Central memory CD8-positive, alpha-beta T cell (primary cell): Measurements from ENCODE around the gene PTPA.

Experiments
- ATAC-seq: fragments of 150-1000 bp; cut with Tn5 transposase; replicated peaks from 2 replicates; pipeline ENCODE4 v1.10.0; 2022; ENCODE audit warnings: mild to moderate bottlenecking, moderate FRiP score, moderate number of reproducible peaks; ENCODE audit not compliant: poor library complexity, severe bottlenecking; ENCODE audit errors: extremely low read depth
- DNase-seq, 2 donors: peaks; one replicate each; pipeline ENCODE4 v3.0.0; 2021; ENCODE audit warnings: low spot score in 2 of 2
- H3K27ac Mint-ChIP-seq: one replicate; pipeline ENCODE4 v1.8.0; 2022; ENCODE audit warnings: low read depth, mild to moderate bottlenecking, moderate library complexity, mixed read lengths
- H3K27me3 Mint-ChIP-seq: one replicate; pipeline ENCODE4 v1.8.0; 2022; ENCODE audit warnings: mixed read lengths
- H3K36me3 Mint-ChIP-seq: one replicate; pipeline ENCODE4 v1.8.0; 2022; ENCODE audit warnings: mild to moderate bottlenecking, moderate library complexity, mixed read lengths; ENCODE audit not compliant: insufficient read depth
- H3K4me1 Mint-ChIP-seq: one replicate; pipeline ENCODE4 v1.8.0; 2022; ENCODE audit warnings: mixed read lengths
- H3K4me3 Mint-ChIP-seq: one replicate; pipeline ENCODE4 v1.8.0; 2022; ENCODE audit warnings: mild to moderate bottlenecking, moderate library complexity, mixed read lengths
- H3K9me3 Mint-ChIP-seq: one replicate; pipeline ENCODE4 v1.8.0; 2022; ENCODE audit warnings: mixed read lengths

The PTPA gene

GRCh38 chr9:129110740-129111527 lies at the start of gene PTPA, which contains the start of gene CRAT:
Gene PTPA, plus strand, starts transcription at chr9:129111415. Its CDS starts 186 bp downstream, at chr9:129111601.
Gene CRAT, minus strand, starts transcription at chr9:129110793. Its CDS starts 284 bp downstream, at chr9:129110509.
- ATAC-seq (peak; percentile 91), DNase-seq (peak; percentile 87 to 89)
- H3K4me3 Mint-ChIP-seq = peak within 1 kb of the TSS; percentile 85
- H3K27me3 Mint-ChIP-seq = no peaks in the 10 kb centered on the region
- H3K36me3 Mint-ChIP-seq = peaks cover 8% of the 10 kb centered on the region
- peak within 1 kb of the TSS; percentile 67 for H3K27ac Mint-ChIP-seq
- H3K4me1 Mint-ChIP-seq = peaks cover 23% of the 10 kb centered on the region
- H3K9me3 Mint-ChIP-seq = no peaks in the 10 kb centered on the region

- DNase-seq (no peak), ATAC-seq (no peak)
- no peaks in the 10 kb centered on the region for H3K27me3 Mint-ChIP-seq
- H3K27ac Mint-ChIP-seq = no peak overlapping the region
- no peaks in the 10 kb centered on the region for H3K4me1 Mint-ChIP-seq
- peaks cover 34% of the 10 kb centered on the region for H3K36me3 Mint-ChIP-seq
- H3K9me3 Mint-ChIP-seq = no peaks in the 10 kb centered on the region
- no peak overlapping the region for H3K4me3 Mint-ChIP-seq
Measured at GRCh38 chr9:129063061-129063460, 48.2 kb upstream of the PTPA start.

GRCh38 chr9:129064499-129064908 lies 46.7 kb upstream of the PTPA start:
- H3K4me1 Mint-ChIP-seq = no peaks in the 10 kb centered on the region
- no peaks in the 10 kb centered on the region for H3K27me3 Mint-ChIP-seq
- no peaks in the 10 kb centered on the region for H3K9me3 Mint-ChIP-seq
- DNase-seq = no peak
- ATAC-seq = no peak
- peaks cover 31% of the 10 kb centered on the region for H3K36me3 Mint-ChIP-seq
- no peak overlapping the region for H3K4me3 Mint-ChIP-seq
- no peak overlapping the region for H3K27ac Mint-ChIP-seq

GRCh38 chr9:129068110-129068509 lies 43.1 kb upstream of the PTPA start:
- Mint-ChIP-seq H3K36me3 (peaks cover 34% of the 10 kb centered on the region), H3K27me3 (no peaks in the 10 kb centered on the region), H3K4me3 (no peak overlapping the region), H3K27ac (peak overlapping the region; percentile 41), H3K4me1 (peaks cover 5% of the 10 kb centered on the region), H3K9me3 (no peaks in the 10 kb centered on the region)
- DNase-seq = no peak
- ATAC-seq = no peak

- Mint-ChIP-seq H3K27me3 (no peaks in the 10 kb centered on the region), H3K4me1 (peaks cover 11% of the 10 kb centered on the region), H3K36me3 (peaks cover 26% of the 10 kb centered on the region), H3K27ac (no peak overlapping the region), H3K4me3 (peak overlapping the region; percentile 44), H3K9me3 (no peaks in the 10 kb centered on the region)
- DNase-seq = peak in 1 of 2 donors; percentile 28
- peak; percentile 94 for ATAC-seq
Measured at GRCh38 chr9:129068990-129069861, 42.0 kb upstream of the PTPA start.

GRCh38 chr9:129069862-129070641 lies 41.2 kb upstream of the PTPA start:
- DNase-seq = no peak
- no peak overlapping the region for H3K27ac Mint-ChIP-seq
- H3K27me3 Mint-ChIP-seq = no peaks in the 10 kb centered on the region
- ATAC-seq = no peak
- H3K4me3 Mint-ChIP-seq = no peak overlapping the region
- H3K36me3 Mint-ChIP-seq = peaks cover 20% of the 10 kb centered on the region
- H3K9me3 Mint-ChIP-seq = no peaks in the 10 kb centered on the region
- peaks cover 11% of the 10 kb centered on the region for H3K4me1 Mint-ChIP-seq

- Mint-ChIP-seq H3K4me3 (no peak overlapping the region), H3K27me3 (no peaks in the 10 kb centered on the region), H3K9me3 (no peaks in the 10 kb centered on the region), H3K27ac (no peak overlapping the region), H3K36me3 (peaks cover 13% of the 10 kb centered on the region), H3K4me1 (peaks cover 11% of the 10 kb centered on the region)
- ATAC-seq = no peak
- no peak for DNase-seq
Measured at GRCh38 chr9:129070696-129071525, 40.3 kb upstream of the PTPA start.

GRCh38 chr9:129071526-129072126 lies 39.6 kb upstream of the PTPA start:
- ATAC-seq (no peak), DNase-seq (no peak)
- no peaks in the 10 kb centered on the region for H3K9me3 Mint-ChIP-seq
- no peak overlapping the region for H3K4me3 Mint-ChIP-seq
- H3K27ac Mint-ChIP-seq = no peak overlapping the region
- peaks cover 12% of the 10 kb centered on the region for H3K36me3 Mint-ChIP-seq
- H3K27me3 Mint-ChIP-seq = no peaks in the 10 kb centered on the region
- peaks cover 11% of the 10 kb centered on the region for H3K4me1 Mint-ChIP-seq

GRCh38 chr9:129072171-129072570 lies 39.0 kb upstream of the PTPA start:
- no peaks in the 10 kb centered on the region for H3K9me3 Mint-ChIP-seq

GRCh38 chr9:129073404-129073803 lies 37.8 kb upstream of the PTPA start:
- H3K4me3 Mint-ChIP-seq = no peak overlapping the region
- ATAC-seq (no peak), DNase-seq (no peak)
- no peaks in the 10 kb centered on the region for H3K27me3 Mint-ChIP-seq
- peak overlapping the region; percentile 64 for H3K27ac Mint-ChIP-seq
- H3K36me3 Mint-ChIP-seq = peaks cover 9% of the 10 kb centered on the region
- H3K4me1 Mint-ChIP-seq = peaks cover 11% of the 10 kb centered on the region
- H3K9me3 Mint-ChIP-seq = no peaks in the 10 kb centered on the region

More at GRCh38 chr9:129072171-129072570, 39.0 kb upstream of the PTPA start:
- Mint-ChIP-seq H3K36me3 (peaks cover 10% of the 10 kb centered on the region), H3K27ac (no peak overlapping the region), H3K4me1 (peaks cover 11% of the 10 kb centered on the region), H3K4me3 (no peak overlapping the region), H3K27me3 (no peaks in the 10 kb centered on the region)
- DNase-seq (no peak), ATAC-seq (no peak)

GRCh38 chr9:129074106-129074505 lies 37.1 kb upstream of the PTPA start:
- Mint-ChIP-seq H3K4me1 (peaks cover 11% of the 10 kb centered on the region), H3K4me3 (no peak overlapping the region), H3K27me3 (no peaks in the 10 kb centered on the region), H3K9me3 (no peaks in the 10 kb centered on the region), H3K27ac (no peak overlapping the region), H3K36me3 (peaks cover 7% of the 10 kb centered on the region)
- no peak for DNase-seq
- no peak for ATAC-seq
